CD4-positive, alpha-beta T cell (primary cell): ENCODE results near the gene TMEM269. TPM values are rescaled to one million over a fixed set of nuclear protein-coding genes. Genes with fewer than 3 reads are reported as not detected.

Experiments used
- ATAC-seq: fragments of 200-7000 bp; cut with Tn5 transposase; one replicate; pipeline ENCODE4 v1.10.0; 2022; ENCODE audit warnings: mild to moderate bottlenecking; ENCODE audit not compliant: poor library complexity
- CTCF ChIA-PET: fragments of 350-600 bp; sonication (Branson Sonifier 250); formaldehyde crosslinking; loops from one replicate; lab custom pipeline; 2021; ENCODE audit warnings: antibody characterized with exemption, inconsistent platforms; lab: Charles Lee
- POLR2A ChIA-PET: fragments of 350-600 bp; sonication (Branson Sonifier 250); formaldehyde crosslinking; loops from one replicate; lab custom pipeline; 2021; ENCODE audit warnings: antibody characterized with exemption, inconsistent platforms; lab: Charles Lee
- DNase-seq, 14 experiments: peaks; one replicate each; pipeline ENCODE4 v3.0.0-alpha.2; 2013 to 2020; ENCODE audit warnings: mixed read lengths in 2 of 14
- H3K27ac ChIP-seq, 2 donors: one replicate each; pipeline versions ENCODE4 v1.5.1 to v1.7.0; 2013; ENCODE audit warnings: low read length in 2 of 2, low read depth in 1 of 2, mild to moderate bottlenecking in 1 of 2
- H3K27me3 ChIP-seq, 2 experiments: 1 replicate in 1 of 2; 2 replicates in 1 of 2; pipeline versions ENCODE4 v1.6.1 to v1.7.0; 2013; ENCODE audit warnings: low read length in 2 of 2, control low read depth in 1 of 2, mild to moderate bottlenecking in 1 of 2, moderate library complexity in 1 of 2; ENCODE audit not compliant: insufficient read depth in 2 of 2, control insufficient read depth in 1 of 2
- H3K36me3 ChIP-seq: one replicate; pipeline ENCODE4 v1.6.1; 2013; ENCODE audit warnings: low read length, control low read depth; ENCODE audit not compliant: insufficient read depth
- H3K4me1 ChIP-seq: one replicate; pipeline ENCODE4 v1.6.1; 2013; ENCODE audit warnings: low read length, control low read depth; ENCODE audit not compliant: insufficient read depth
- H3K4me3 ChIP-seq: one replicate; pipeline ENCODE4 v1.5.1; 2013; ENCODE audit warnings: mild to moderate bottlenecking, low read length, moderate library complexity
- H3K9me3 ChIP-seq, 2 experiments: 1 replicate in 1 of 2; 2 replicates in 1 of 2; pipeline versions ENCODE4 v1.6.1 to v1.7.0; 2013; ENCODE audit warnings: low read length in 2 of 2, mild to moderate bottlenecking in 2 of 2, control low read depth in 1 of 2, moderate library complexity in 1 of 2; ENCODE audit not compliant: control insufficient read depth in 1 of 2, insufficient read depth in 1 of 2
- H3K27ac Mint-ChIP-seq: one replicate; pipeline ENCODE4 v1.8.0; 2020; ENCODE audit warnings: mixed read lengths
- H3K27me3 Mint-ChIP-seq: one replicate; pipeline ENCODE4 v1.8.0; 2021; ENCODE audit warnings: mixed read lengths
- H3K36me3 Mint-ChIP-seq: one replicate; pipeline ENCODE4 v1.8.0; 2021; ENCODE audit warnings: low read depth, mixed read lengths
- H3K4me1 Mint-ChIP-seq: one replicate; pipeline ENCODE4 v1.8.0; 2021; ENCODE audit warnings: low read depth, mixed read lengths
- H3K4me3 Mint-ChIP-seq: one replicate; pipeline ENCODE4 v1.8.0; 2020; ENCODE audit warnings: mild to moderate bottlenecking, mixed read lengths
- H3K9me3 Mint-ChIP-seq: one replicate; pipeline ENCODE4 v1.8.0; 2020; ENCODE audit warnings: mixed read lengths
- intact Hi-C, 2 experiments: fragments of 100-400 bp; cut with DNase I in 1 of 2; cut with micrococcal nuclease in 1 of 2; formaldehyde crosslinking; loops; one replicate each; pipeline versions ENCODE4 v1.15.1 to v1.9.0; 2023 to 2025; cut with DNase I, micrococcal nuclease
- total RNA-seq, 174 experiments: library from RNA in 2 of 174; stranded (reverse) in 2 of 174; gene quantifications; one replicate each; pipeline ENCODE4 v1.2.3 and lab custom pipeline; 2021 to 2026
- TF ChIP-seq, protein P1 (sequence below): fragments of 200-600 bp; IDR thresholded peaks from one replicate; pipeline ENCODE4 v1.8.0; 2022; ENCODE audit warnings: antibody characterized with exemption, mild to moderate bottlenecking

TMEM269 gene
- total RNA-seq, 2 experiments from 2014 or later: 0.60 to 1.1 TPM

DNA sequence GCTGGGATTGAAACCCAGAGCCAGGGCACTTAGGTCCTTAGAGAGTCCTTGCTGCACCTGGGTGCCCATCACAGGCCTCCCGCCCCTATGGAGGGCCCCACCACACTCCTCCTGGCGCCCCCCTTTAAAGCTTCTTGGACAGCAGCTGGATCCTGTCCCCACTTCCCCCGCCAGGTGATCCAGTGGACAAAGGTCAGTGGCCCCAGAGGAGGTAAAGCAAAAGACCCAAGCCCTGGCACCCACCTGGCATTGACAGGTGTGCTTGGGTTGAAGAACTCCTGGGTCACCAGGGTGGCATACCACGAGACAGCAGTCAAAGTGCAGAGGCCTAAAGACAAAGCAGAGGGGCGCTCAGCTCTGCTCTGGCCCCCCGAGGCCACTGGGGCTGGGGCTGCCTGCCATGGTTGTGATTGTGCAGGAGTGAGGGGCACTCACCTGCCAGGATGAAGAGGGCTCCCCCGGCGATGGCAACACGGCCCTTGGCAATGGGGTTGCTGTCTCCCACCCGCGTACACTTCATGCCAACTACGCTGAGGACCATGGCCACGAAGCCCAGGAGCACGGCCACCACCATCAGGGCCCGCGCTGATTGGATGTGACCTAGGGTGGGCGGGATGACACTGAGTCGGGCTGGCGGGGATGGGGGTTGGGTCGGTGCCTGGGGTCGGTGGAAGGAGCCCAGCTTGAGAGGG, 46.7 kb upstream of the TMEM269 start:
- Mint-ChIP-seq H3K27ac (no peak overlapping the region), H3K4me3 (no peak overlapping the region), H3K36me3 (no peaks in the 10 kb centered on the region), H3K27me3 (no peaks in the 10 kb centered on the region), H3K9me3 (no peaks in the 10 kb centered on the region), H3K4me1 (peaks cover 9% of the 10 kb centered on the region)
- no peak for DNase-seq
- peaks cover 7% of the 10 kb centered on the region for H3K4me1 ChIP-seq
- intact Hi-C loops: no loop called here
- CTCF ChIA-PET: no interaction called here
- H3K36me3 ChIP-seq: no peaks in the 10 kb centered on the region
- no peak for ATAC-seq
- no peaks in the 10 kb centered on the region for H3K9me3 ChIP-seq
- TF ChIP-seq, protein P1, sequence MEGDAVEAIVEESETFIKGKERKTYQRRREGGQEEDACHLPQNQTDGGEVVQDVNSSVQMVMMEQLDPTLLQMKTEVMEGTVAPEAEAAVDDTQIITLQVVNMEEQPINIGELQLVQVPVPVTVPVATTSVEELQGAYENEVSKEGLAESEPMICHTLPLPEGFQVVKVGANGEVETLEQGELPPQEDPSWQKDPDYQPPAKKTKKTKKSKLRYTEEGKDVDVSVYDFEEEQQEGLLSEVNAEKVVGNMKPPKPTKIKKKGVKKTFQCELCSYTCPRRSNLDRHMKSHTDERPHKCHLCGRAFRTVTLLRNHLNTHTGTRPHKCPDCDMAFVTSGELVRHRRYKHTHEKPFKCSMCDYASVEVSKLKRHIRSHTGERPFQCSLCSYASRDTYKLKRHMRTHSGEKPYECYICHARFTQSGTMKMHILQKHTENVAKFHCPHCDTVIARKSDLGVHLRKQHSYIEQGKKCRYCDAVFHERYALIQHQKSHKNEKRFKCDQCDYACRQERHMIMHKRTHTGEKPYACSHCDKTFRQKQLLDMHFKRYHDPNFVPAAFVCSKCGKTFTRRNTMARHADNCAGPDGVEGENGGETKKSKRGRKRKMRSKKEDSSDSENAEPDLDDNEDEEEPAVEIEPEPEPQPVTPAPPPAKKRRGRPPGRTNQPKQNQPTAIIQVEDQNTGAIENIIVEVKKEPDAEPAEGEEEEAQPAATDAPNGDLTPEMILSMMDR: no peak
- H3K27me3 ChIP-seq: no peaks in the 10 kb centered on the region
- no peak overlapping the region for H3K27ac ChIP-seq
- no peak overlapping the region for H3K4me3 ChIP-seq
- POLR2A ChIA-PET: no interaction called here

DNA sequence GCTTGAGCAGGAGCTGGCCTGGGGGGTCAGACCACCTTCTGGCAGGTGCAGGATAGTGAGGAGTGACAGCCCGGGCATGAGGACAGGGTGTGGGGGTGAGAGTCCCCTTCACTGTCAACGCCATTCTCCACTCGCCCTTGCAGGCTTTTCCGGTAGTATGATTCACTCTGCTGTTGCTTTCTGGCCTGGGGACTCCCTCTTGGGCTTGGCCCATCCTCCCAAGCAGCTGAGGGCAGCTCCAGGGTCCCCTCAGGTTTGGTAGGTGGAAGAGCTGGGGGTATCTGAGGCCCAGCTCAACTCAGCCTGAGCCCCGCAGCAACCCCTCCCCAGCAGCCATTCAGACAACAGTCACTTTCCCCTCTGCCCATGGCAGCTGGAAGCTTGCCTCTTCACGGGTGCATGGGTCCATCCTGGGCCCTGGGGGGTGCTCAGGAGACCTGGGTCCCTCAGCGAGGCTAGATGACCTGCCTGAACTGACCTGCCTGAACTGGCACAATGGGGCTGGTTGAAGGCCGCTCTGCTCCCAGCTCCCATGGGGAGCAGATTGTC, 46.0 kb upstream of the TMEM269 start:
- Histone ChIP-seq H3K9me3 (no peaks in the 10 kb centered on the region), H3K4me3 (no peak overlapping the region), H3K27me3 (no peaks in the 10 kb centered on the region), H3K27ac (no peak overlapping the region), H3K4me1 (peaks cover 7% of the 10 kb centered on the region), H3K36me3 (no peaks in the 10 kb centered on the region)
- Mint-ChIP-seq H3K36me3 (no peaks in the 10 kb centered on the region), H3K4me1 (peaks cover 9% of the 10 kb centered on the region), H3K4me3 (no peak overlapping the region), H3K9me3 (no peaks in the 10 kb centered on the region), H3K27me3 (no peaks in the 10 kb centered on the region), H3K27ac (no peak overlapping the region)
- no peak for ATAC-seq
- TF ChIP-seq, protein P1: no peak
- POLR2A ChIA-PET: no interaction called here
- DNase-seq: no peak
- CTCF ChIA-PET: no interaction called here
- intact Hi-C loops: no loop called here

DNA sequence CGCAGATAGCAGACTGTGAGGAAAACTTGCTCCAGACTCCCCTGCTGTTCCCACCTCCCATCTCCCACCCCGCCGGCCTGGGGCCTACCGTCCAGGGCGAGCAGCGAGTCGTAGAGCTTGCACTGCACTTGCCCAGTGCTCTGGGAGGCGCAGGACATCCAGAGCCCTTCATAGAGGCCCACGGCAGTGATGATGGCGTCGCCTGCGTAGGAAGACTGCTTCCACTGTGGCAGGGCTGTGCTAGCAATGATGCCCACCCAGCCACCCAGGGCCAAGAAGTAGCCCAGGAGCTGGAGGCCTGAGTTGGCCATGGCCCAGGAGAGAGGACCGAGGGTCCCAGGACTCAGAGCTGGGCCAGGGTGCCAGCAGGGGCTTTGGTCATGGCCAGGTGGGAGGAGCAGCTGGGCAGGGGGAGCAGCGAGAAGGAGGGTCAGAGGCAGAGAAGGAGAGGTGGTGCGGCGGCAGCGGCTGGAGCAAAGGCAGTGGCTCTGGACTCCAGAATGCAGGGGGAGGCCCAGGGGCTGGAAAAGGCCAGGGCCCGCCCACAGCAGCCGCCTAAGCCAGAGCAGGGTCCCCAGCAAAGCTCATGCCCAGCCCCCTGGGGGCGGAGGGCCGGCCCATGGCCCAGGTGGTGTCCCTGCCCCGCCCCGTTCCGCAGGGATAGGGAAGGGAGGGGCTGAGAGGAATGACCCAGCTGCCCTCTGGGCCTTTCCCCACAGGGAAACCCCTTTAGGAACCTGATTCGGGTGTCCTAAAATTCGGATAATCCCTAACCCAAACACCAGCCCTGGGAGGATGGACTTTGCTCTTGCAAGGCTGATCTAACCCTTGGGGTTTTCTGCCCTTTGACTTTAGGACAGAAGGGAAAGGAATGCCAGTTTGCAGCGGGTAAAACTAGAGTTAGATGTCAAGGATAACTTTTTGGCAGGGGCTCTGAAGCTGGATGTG, 44.8 kb upstream of the TMEM269 start, which contains the start of gene CLDN19:
Gene CLDN19, minus strand, starts transcription at position 484 of the 948 bp plus-strand sequence. Its CDS starts 173 bp downstream, at position 311.
- DNase-seq (no peak), ATAC-seq (no peak)
- H3K27me3 Mint-ChIP-seq: no peaks in the 10 kb centered on the region
- H3K27ac ChIP-seq: no peak within 1 kb of the TSS
- H3K27ac Mint-ChIP-seq: no peak within 1 kb of the TSS
- intact Hi-C loops: no loop called here
- no peaks in the 10 kb centered on the region for H3K36me3 ChIP-seq
- H3K27me3 ChIP-seq: no peaks in the 10 kb centered on the region
- ChIA-PET POLR2A (interaction anchor here (0.6 kb wide), 1 partner anchor 826 kb away, joined by 3 read pairs; no protein-coding TSS in a partner anchor), CTCF (interaction anchor here (1.2 kb wide), 1 partner anchor 17 kb away, joined by 3 read pairs; no protein-coding TSS in a partner anchor)
- H3K4me1 Mint-ChIP-seq: peaks cover 9% of the 10 kb centered on the region
- no peaks in the 10 kb centered on the region for H3K9me3 Mint-ChIP-seq
- H3K4me3 ChIP-seq: no peak within 1 kb of the TSS
- no peaks in the 10 kb centered on the region for H3K9me3 ChIP-seq
- peaks cover 7% of the 10 kb centered on the region for H3K4me1 ChIP-seq
- no peak within 1 kb of the TSS for H3K4me3 Mint-ChIP-seq
- H3K36me3 Mint-ChIP-seq: peaks cover 2% of the 10 kb centered on the region
- TF ChIP-seq, protein P1: no peak
